Lower leg skin (tissue), 3 donors: ENCODE measurements around the gene GLI1.
A peak's percentile ranks its signal among the peaks of the same experiment; 100 is the strongest.

Experiments used
- POLR2A ChIP-seq, 2 donors: fragments of 450-650 bp; IDR thresholded peaks; one replicate each; pipeline ENCODE4 v1.6.1; 2016 to 2017; ENCODE audit warnings: antibody characterized with exemption in 2 of 2, mild to moderate bottlenecking in 1 of 2, moderate library complexity in 1 of 2
- TF ChIP-seq, protein P1 (sequence below), 3 donors: fragments of 450-650 bp; IDR thresholded peaks; one replicate each; pipeline ENCODE4 v1.5.1; 2016; ENCODE audit warnings: antibody characterized with exemption in 3 of 3, mild to moderate bottlenecking in 3 of 3, moderate library complexity in 2 of 3

- TF ChIP-seq, protein P1, sequence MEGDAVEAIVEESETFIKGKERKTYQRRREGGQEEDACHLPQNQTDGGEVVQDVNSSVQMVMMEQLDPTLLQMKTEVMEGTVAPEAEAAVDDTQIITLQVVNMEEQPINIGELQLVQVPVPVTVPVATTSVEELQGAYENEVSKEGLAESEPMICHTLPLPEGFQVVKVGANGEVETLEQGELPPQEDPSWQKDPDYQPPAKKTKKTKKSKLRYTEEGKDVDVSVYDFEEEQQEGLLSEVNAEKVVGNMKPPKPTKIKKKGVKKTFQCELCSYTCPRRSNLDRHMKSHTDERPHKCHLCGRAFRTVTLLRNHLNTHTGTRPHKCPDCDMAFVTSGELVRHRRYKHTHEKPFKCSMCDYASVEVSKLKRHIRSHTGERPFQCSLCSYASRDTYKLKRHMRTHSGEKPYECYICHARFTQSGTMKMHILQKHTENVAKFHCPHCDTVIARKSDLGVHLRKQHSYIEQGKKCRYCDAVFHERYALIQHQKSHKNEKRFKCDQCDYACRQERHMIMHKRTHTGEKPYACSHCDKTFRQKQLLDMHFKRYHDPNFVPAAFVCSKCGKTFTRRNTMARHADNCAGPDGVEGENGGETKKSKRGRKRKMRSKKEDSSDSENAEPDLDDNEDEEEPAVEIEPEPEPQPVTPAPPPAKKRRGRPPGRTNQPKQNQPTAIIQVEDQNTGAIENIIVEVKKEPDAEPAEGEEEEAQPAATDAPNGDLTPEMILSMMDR (IDR thresholded peaks at IDR 0.05), result peak in 1 of 3 donors; percentile 98
- TF ChIP-seq POLR2A (IDR thresholded peaks at IDR 0.05), result no peak
These were observed 383 bp upstream of the GLI1 start for GRCh38 chr12:57459055-57459749.
